Stimulated activated naive CD4-positive, alpha-beta T cell (primary cell): ENCODE measurements around the gene CMPK2.
"Not testable (repeated sequence)": the region's sequence is repeated elsewhere in the genome, so short reads cannot be mapped to it uniquely, and the experiment has no call there.

ENCODE experiments used
- DNase-seq, 6 experiments: peaks; one replicate each; lab custom pipeline; 2025; lab: John Stamatoyannopoulos, UW

CMPK2 gene

GRCh38 chr2:6880200-6880733 lies 14.6 kb upstream of the CMPK2 start:
- peak in 3 of 6 experiments; percentile 44 to 56 (median 48) for DNase-seq

- DNase-seq, result no peak
These were observed 13.3 kb upstream of the CMPK2 start for GRCh38 chr2:6879011-6879410.

GRCh38 chr2:6878549-6878948 lies 12.8 kb upstream of the CMPK2 start:
- DNase-seq, result no peak

- DNase-seq, result peak in 4 of 6 experiments; percentile 12 to 70 (median 63)
These were observed 11.9 kb upstream of the CMPK2 start, which contains the start of gene RSAD2 for GRCh38 chr2:6877402-6878304. Gene RSAD2 (plus strand): TSS chr2:6877777. CDS start chr2:6877801, 24 bp downstream.

- no peak for DNase-seq
These were observed 10.6 kb upstream of the CMPK2 start for GRCh38 chr2:6876309-6876708.

GRCh38 chr2:6874032-6874431 lies 8.3 kb upstream of the CMPK2 start:
- DNase-seq, result no peak

- peak in 1 of 6 experiments; percentile 9 for DNase-seq
These were observed 6.7 kb upstream of the CMPK2 start for GRCh38 chr2:6872394-6872793.

- DNase-seq, result no peak
These were observed 1.3 kb upstream of the CMPK2 start for GRCh38 chr2:6866982-6867381.

GRCh38 chr2:6866275-6866671 lies 566 bp upstream of the CMPK2 start:
- DNase-seq, result peak in 4 of 6 experiments; percentile 17 to 60 (median 42)

- DNase-seq, result peak in 2 of 6 experiments; percentile 8 to 42
These were observed 773 bp downstream of the CMPK2 start for GRCh38 chr2:6864923-6865345.

GRCh38 chr2:6864231-6864754 lies 1.4 kb downstream of the CMPK2 start:
- no peak for DNase-seq

GRCh38 chr2:6863792-6864191 lies 1.9 kb downstream of the CMPK2 start:
- DNase-seq, result no peak

- no peak for DNase-seq
These were observed 5.4 kb downstream of the CMPK2 start for GRCh38 chr2:6860296-6860695.

GRCh38 chr2:6858466-6859027 lies 7.2 kb downstream of the CMPK2 start:
- DNase-seq, result not testable (repeated sequence)

GRCh38 chr2:6856548-6856920 lies 9.2 kb downstream of the CMPK2 start:
- no peak for DNase-seq

- DNase-seq, result no peak
These were observed 9.7 kb downstream of the CMPK2 start for GRCh38 chr2:6855860-6856547.

- DNase-seq, result no peak
These were observed 11.3 kb downstream of the CMPK2 start for GRCh38 chr2:6854416-6854815.

- no peak for DNase-seq
These were observed 13.5 kb downstream of the CMPK2 start for GRCh38 chr2:6852195-6852594.

GRCh38 chr2:6846967-6847681 lies 18.6 kb downstream of the CMPK2 start:
- DNase-seq, result no peak

- no peak for DNase-seq
These were observed 19.2 kb downstream of the CMPK2 start for GRCh38 chr2:6846540-6846939.

- no peak for DNase-seq
These were observed 19.8 kb downstream of the CMPK2 start for GRCh38 chr2:6845903-6846302.
